GDM1 (cell line): ENCODE results near the gene DNAH14.
A peak's percentile ranks its signal among the peaks of the same experiment; 100 is the strongest.
"Not testable (repeated sequence)": the region's sequence is repeated elsewhere in the genome, so short reads cannot be mapped to it uniquely, and the experiment has no call there.

Source experiments
- DNase-seq: peaks from one replicate; lab custom pipeline; 2025; lab: John Stamatoyannopoulos, UW

Gene DNAH14

GRCh38 chr1:224921354-224921753 is 8.1 kb upstream of the DNAH14 start:
- DNase-seq, result no peak

- DNase-seq, result no peak
Measured at GRCh38 chr1:224922404-224923164, 6.9 kb upstream of the DNAH14 start.

- no peak for DNase-seq
Measured at GRCh38 chr1:224923726-224924125, 5.7 kb upstream of the DNAH14 start.

- DNase-seq, result not testable (repeated sequence)
Measured at GRCh38 chr1:224927631-224928030, 1.8 kb upstream of the DNAH14 start.

- no peak for DNase-seq
Measured at GRCh38 chr1:224928906-224929305, 569 bp upstream of the DNAH14 start.

GRCh38 chr1:224931605-224932004 is 2.1 kb downstream of the DNAH14 start:
- DNase-seq, result no peak

DNA sequence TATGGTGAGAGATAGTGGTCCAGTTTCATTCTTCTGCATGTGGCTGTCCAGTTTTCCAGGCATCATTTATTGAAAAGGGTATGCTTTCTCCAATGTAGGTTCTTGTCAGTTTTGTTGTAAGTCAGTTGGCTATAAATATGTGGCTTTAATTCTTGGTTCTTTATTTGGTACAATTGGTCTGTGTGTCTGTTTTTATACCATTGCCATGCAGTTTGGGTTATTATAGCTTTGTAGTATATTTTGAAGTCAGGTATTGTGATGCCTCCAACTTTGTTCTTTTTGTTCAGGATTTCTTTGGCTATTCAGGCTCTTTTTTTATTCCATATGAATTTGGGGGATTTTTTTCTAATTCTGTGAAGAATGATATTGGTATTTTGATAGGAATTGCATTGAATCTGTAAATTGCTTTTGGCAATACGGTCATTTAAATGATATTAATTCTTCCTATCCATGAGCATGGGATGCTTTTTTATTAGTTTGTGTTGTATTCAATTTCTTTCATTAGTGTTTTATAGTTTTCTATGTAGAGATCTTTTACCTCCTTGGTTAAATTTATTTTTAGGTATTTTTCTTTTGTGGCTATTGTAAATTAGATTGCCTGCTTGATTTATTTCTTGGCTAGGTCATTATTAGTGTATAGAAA is 3.3 kb downstream of the DNAH14 start:
- no peak for DNase-seq

- no peak for DNase-seq
Measured at GRCh38 chr1:224933584-224933983, 4.1 kb downstream of the DNAH14 start.

DNA sequence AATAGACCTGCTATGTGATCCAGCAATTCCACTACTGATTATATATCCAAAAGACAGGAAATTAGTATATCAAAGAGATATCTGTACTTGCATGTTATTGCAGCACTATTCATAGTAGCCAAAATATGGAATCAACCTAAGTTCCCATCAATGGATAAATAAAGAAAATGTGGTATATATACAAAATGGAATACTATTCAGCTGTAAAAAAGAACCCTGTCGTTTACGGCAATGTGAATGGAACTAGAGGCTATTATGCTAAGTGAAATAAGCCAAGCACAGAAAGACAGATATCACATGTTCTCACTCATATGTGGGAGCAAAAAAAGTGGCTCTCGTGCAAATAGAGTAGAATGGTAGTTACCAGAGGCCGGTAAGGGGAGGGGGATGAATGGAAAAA is 9.2 kb downstream of the DNAH14 start:
- DNase-seq, result no peak

- no peak for DNase-seq
Measured at GRCh38 chr1:224939844-224940425, 10.5 kb downstream of the DNAH14 start.

DNA sequence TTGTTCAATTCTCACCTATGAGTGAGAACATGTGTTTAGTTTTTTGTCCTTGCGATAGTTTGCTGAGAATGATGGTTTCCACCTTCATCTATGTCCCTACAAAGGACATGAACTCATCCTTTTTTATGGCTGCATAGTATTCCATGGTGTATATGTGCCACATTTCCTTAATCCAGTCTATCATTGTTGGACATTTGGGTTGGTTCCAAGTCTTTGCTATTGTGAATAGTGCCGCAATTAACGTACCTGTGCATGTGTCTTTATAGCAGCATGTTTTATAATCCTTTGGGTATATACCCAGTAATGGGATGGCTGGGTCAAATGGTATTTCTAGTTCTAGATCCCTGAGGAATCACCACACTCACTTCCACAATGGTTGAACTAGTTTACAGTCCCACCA is 11.3 kb downstream of the DNAH14 start:
- not testable (repeated sequence) for DNase-seq

DNA sequence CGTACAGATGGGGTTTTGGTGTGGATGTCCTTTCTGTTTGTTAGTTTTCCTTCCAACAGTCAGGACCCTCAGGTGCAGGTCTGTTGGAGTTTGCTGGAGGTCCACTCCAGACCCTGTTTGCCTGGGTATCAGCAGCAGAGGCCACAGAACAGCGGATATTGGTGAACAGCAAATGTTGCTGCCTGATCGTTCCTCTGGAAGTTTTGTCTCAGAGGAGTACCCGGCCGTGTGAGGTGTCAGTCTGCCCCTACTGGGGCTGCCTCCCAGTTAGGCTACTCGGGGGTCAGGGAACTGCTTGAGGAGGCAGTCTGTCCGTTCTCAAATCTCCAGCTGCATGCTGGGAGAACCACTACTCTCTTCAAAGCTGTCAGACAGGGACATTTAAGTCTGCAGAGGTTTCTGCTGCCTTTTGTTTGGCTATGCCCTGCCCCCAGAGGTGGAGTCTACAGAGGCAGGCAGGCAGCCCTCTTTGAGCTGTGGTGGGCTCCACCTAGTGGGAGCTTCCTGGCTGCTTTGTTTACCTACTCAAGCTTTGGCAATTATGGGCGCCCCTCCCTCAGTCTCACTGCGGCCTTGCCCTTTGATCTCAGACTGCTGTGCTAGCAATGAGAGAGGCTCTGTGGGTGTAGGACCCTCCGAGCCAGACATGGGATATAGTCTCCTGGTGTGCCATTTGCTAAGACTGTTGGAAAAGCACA is 16.3 kb downstream of the DNAH14 start:
- not testable (repeated sequence) for DNase-seq

- not testable (repeated sequence) for DNase-seq
Measured at GRCh38 chr1:224946349-224946691, 16.8 kb downstream of the DNAH14 start.

DNA sequence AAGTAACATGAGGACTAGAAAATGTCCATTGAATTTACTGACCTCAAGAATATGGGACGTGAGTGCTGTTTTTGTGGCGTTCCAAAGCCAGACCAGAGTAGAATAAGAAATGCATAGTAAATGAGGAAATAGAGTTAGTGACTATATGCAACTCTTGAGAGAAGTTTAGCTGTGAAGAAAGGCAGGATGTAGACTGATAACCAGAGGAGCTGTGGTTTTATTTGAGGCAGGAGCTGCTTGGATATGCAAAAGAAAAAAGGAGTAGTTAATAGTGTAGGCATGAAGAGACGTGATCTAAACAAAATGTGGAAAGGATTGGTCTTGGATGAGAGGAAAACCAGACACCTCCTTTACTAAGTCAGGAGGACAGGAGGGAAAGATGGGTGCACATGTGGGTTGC is 28.2 kb downstream of the DNAH14 start:
- DNase-seq, result no peak

- no peak for DNase-seq
Measured at GRCh38 chr1:224958490-224958889, 29.0 kb downstream of the DNAH14 start.

- DNase-seq, result no peak
Measured at GRCh38 chr1:224959115-224959514, 29.6 kb downstream of the DNAH14 start.

GRCh38 chr1:224959656-224960055 is 30.2 kb downstream of the DNAH14 start:
- DNase-seq, result no peak

DNA sequence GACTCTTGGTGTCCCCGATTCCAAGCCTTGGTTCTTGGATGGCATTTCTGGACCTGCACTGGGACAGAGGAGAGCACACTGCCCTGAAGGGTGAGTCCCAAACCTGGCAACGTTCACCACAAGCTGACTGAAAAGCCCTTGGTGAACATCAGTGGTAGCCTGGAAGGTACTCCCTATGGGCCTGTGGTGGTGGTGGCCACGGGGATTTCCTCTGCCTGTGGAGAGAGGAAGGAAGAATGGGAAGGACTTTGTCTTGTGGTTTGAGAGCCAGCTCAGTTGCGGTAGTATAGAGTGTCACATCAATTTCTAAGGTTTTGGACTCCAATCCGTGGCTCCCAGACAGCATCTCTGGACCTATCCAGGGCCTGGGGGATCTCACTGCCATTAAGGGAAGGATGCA is 50.7 kb downstream of the DNAH14 start:
- DNase-seq, result peak; percentile 18

DNA sequence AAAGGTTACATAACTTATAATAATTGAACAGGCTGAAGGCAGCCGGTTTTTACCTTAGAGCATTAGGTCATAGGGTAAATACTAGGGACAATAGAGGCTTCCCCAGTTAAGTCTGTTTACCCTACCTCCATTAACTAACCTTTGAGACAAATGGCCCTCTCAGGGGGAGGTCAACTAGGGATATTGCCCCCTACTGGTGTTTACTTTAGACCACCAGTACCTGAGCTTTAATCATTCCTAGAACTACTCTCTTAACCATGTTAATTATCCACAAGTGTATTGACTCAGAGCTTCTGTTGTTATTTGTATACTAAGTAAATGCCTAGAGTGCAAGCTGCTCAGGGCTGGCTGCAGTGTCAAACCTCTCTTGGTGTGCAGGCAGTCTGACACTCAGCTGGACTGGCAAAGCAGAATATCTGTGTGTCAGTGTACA is 52.5 kb downstream of the DNAH14 start:
- not testable (repeated sequence) for DNase-seq

DNA sequence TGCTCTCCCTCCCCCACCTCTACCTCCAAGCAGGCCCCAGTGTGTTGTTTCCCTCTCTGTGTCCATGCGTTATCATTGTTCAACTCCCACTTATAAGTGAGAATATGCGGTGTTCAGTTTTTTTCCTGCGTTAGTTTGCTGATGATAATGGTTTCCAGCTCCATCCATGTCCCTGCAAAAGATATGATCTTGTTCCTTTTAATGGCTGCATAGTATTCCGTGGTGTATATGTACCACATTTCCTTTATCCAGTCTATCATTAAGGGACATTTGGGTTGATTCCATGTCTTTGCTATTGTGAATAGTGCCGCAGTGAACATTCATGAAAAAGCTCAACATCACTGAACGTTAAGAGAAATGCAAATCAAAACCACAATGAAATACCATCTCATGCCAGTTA is 58.6 kb downstream of the DNAH14 start:
- DNase-seq, result no peak

DNA sequence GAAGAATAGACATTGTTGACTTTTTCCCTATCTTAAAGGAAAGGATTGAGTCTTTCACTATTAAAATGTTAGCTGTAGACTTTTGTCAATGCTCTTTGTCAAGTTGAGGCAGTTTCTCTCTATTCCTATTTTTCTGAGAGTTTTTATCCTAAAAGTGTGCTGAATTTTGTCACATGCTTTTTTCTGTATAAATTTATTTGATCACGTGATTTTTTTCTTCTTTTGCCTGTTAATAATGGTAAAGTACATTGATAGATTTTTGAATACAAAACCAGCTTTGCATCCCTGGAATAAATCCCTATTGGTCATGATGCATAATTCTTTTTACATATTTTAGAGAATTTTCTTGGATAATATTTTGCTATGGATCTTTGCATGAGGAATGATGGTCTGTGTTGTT is 60.1 kb downstream of the DNAH14 start:
- no peak for DNase-seq

DNA sequence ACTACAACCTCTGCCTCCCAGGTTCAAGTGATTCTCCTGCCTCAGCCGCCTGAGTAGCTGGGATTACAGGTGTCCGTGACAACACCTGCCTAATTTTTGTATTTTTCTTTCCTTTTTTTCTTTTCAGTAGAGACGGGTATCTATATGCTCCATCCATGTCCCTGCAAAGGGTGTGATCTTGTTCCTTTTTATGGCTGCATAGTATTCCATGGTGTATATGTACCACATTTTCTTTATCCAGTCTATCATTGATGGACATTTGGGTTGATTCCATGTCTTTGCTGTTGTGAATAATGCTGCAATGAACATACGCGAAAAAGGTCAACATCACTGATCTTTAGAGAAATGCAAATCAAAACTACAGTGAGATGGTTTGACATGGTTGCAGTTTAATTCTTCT is 62.1 kb downstream of the DNAH14 start:
- not testable (repeated sequence) for DNase-seq

DNA sequence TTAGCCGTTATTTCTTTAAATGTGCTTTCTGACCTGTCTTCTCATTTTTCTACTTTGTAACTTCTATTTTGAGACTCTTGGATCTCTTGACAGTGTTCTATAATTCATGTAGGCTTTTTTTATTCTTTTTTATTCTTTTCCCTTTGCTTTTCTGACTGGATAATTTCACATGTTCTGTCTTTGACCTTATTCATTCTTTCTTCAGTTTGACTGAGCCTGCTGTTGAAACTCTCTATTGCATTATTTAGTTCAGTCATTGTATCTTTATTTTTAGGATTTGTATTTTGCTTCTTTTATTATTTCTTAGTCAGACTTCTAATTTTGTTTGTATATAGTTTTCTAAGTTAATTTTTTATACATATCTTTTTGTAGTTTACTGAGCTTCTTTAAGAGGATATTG is 66.1 kb downstream of the DNAH14 start:
- no peak for DNase-seq
